Esophagus squamous epithelium (tissue), 5 donors: ENCODE data around the gene TADA2B. TPM values are rescaled to one million over a fixed set of nuclear protein-coding genes. Genes with fewer than 3 reads are reported as not detected.

ENCODE experiments used
- DNase-seq: peaks from one replicate; lab custom pipeline; 2025; lab: John Stamatoyannopoulos, UW
- H3K27ac ChIP-seq, 4 donors: fragments of 200-600 bp; sonication (generic); one replicate each; pipeline ENCODE4 v1.5.1; 2016 to 2019; ENCODE audit warnings: mild to moderate bottlenecking in 1 of 4
- H3K27me3 ChIP-seq, 4 donors: fragments of 200-600 bp; sonication (generic); 1 replicate in 3 of 4; 2 replicates in 1 of 4; pipeline versions ENCODE4 v1.5.1 to v1.6.0; 2017 to 2021; ENCODE audit warnings: antibody characterized with exemption in 1 of 4
- H3K36me3 ChIP-seq, 3 donors: fragments of 200-600 bp; sonication (generic); one replicate each; pipeline ENCODE4 v1.5.1; 2016 to 2019
- H3K4me1 ChIP-seq, 3 donors: fragments of 200-600 bp; sonication (generic); one replicate each; pipeline ENCODE4 v1.5.1; 2017 to 2019
- H3K4me3 ChIP-seq, 4 donors: fragments of 200-600 bp; sonication (generic); 1 replicate in 3 of 4; 2 replicates in 1 of 4; pipeline ENCODE4 v1.5.1; 2016 to 2019; ENCODE audit warnings: mild to moderate bottlenecking in 2 of 4, moderate library complexity in 1 of 4
- H3K9me3 ChIP-seq, 3 donors: fragments of 200-600 bp; sonication (generic); one replicate each; pipeline ENCODE4 v1.5.1; 2016 to 2019
- POLR2A ChIP-seq, 4 donors: fragments of 450-650 bp; IDR thresholded peaks; one replicate each; pipeline ENCODE4 v1.6.1; 2017; ENCODE audit warnings: antibody characterized with exemption in 4 of 4, mild to moderate bottlenecking in 4 of 4, moderate library complexity in 3 of 4
- WGBS, 2 donors: methylation state at CpG; one replicate each; pipeline ENCODE4 v1.1.5; 2018; 5-methylcytosine and 5-hydroxymethylcytosine counted together
- intact Hi-C: fragments of 100-400 bp; cut with DNase I; formaldehyde crosslinking; loops from one replicate; pipeline ENCODE4 v1.15.0; 2022
- total RNA-seq, 4 donors: library from RNA; depleted of rRNA; stranded (reverse); fragments of >200 nt; gene quantifications; one replicate each; pipeline ENCODE4 v1.1.0, GENCODE V29; 2016
- TF ChIP-seq, protein P1 (sequence below), 6 experiments: fragments of 450-650 bp in 4 of 6; fragments of 200-600 bp in 2 of 6; sonication (generic) in 2 of 6; IDR thresholded peaks; one replicate each; pipeline ENCODE4 v1.5.1; 2016 to 2019; ENCODE audit warnings: antibody characterized with exemption in 6 of 6, mild to moderate bottlenecking in 4 of 6, moderate library complexity in 4 of 6
- donor health status: DM: yes; HTN: yes; CAD: no.

Gene TADA2B
- total RNA-seq, 4 donors from 2014 or later = 10.1 to 16.5 (median 13.0) TPM

DNA sequence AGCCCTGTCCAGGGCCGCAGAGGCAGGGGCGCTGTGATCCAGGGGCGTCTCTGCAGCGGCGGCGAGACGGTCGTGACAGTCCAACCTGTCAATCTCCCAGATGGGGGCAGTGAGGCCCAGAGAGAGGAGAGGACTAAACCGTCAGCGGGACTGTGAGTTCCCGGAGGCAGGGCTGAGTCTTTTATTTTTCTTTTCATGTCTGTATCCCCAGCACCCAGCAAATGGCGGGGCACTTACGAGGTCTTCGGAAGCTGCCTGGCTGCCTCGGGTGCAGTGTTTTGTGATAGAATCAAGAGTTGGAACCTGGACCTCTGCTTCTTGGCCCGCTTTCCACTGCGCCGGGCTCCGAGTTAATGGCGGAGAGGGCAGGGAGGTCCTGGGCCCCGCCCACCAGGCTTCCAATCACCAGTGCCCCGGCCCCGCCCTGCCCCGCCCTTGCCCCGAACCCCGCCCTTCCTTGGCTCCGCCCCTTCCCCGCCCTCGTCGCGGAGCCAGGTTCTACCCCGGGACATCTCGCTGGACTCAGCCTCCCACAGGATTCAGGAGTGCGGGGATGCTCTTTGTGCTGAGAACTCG lies 59.9 kb downstream of the TADA2B start:
- Histone ChIP-seq H3K27ac (peak overlapping the region; percentile 73 to 84 (median 82)), H3K4me3 (peak overlapping the region; percentile 48 to 71 (median 60)), H3K27me3 (no peaks in the 10 kb centered on the region), H3K36me3 (no peaks in the 10 kb centered on the region), H3K4me1 (peaks cover 10 to 30% (median 21%) of the 10 kb centered on the region in 3 donors), H3K9me3 (no peaks in the 10 kb centered on the region)
- WGBS, 2 donors = 0 to 2% methylated on average over 2 to 7 of the region's 35 CpGs
- TF ChIP-seq, protein P1, sequence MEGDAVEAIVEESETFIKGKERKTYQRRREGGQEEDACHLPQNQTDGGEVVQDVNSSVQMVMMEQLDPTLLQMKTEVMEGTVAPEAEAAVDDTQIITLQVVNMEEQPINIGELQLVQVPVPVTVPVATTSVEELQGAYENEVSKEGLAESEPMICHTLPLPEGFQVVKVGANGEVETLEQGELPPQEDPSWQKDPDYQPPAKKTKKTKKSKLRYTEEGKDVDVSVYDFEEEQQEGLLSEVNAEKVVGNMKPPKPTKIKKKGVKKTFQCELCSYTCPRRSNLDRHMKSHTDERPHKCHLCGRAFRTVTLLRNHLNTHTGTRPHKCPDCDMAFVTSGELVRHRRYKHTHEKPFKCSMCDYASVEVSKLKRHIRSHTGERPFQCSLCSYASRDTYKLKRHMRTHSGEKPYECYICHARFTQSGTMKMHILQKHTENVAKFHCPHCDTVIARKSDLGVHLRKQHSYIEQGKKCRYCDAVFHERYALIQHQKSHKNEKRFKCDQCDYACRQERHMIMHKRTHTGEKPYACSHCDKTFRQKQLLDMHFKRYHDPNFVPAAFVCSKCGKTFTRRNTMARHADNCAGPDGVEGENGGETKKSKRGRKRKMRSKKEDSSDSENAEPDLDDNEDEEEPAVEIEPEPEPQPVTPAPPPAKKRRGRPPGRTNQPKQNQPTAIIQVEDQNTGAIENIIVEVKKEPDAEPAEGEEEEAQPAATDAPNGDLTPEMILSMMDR (IDR thresholded peaks at IDR 0.05) = no peak
- peak in 2 of 4 donors; percentile 35 to 70 for TF ChIP-seq POLR2A (IDR thresholded peaks at IDR 0.05)
- DNase-seq = peak; percentile 47
- intact Hi-C loops = no loop called here

- peak overlapping the region; percentile 48 to 71 (median 60) for H3K4me3 ChIP-seq
- H3K36me3 ChIP-seq = no peaks in the 10 kb centered on the region
- TF ChIP-seq, protein P1 (IDR thresholded peaks at IDR 0.05) = no peak
- TF ChIP-seq POLR2A (IDR thresholded peaks at IDR 0.05) = no peak
- WGBS, 2 donors = 8 to 27% methylated on average over 5 to 8 of the region's 21 CpGs
- peak overlapping the region; percentile 73 to 84 (median 82) for H3K27ac ChIP-seq
- no peaks in the 10 kb centered on the region for H3K27me3 ChIP-seq
- no peak for DNase-seq
- H3K9me3 ChIP-seq = no peaks in the 10 kb centered on the region
- intact Hi-C loops = no loop called here
- H3K4me1 ChIP-seq = peaks cover 10 to 30% (median 21%) of the 10 kb centered on the region in 3 donors
Measured at GRCh38 chr4:7103607-7104365, 60.6 kb downstream of the TADA2B start.

DNA sequence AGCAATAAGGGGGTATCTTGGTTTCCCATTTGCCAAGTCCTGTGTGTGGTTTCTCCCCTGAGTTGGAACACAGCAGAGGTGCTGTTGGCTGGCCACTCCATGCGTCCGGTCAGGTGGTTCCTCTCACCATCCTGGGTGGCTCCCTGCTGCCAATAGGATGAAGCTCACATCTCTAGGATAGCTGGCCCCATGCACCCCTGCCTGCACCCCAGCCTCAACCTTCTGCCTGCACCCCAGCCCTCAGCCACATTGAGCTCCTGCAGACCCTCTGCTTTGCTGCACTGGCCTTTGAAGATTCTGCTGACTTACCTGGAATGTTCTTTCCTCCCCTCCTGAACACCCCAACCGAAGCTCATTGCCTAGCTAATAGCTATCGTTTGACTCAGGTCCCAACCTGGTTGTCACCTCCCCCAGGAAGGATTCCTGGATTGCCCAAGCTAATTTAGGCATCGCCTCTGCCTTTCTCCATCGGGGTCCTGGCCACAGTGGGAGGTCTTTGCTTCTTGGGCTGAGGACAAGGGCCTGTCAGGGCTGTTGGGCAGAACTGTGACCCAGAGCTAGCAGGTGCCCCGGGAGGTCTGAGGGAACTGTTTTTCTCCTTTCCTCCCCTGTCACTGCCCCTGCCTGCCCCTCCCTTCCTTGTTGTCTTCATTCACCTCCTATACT lies 61.3 kb downstream of the TADA2B start:
- TF ChIP-seq, protein P1 (IDR thresholded peaks at IDR 0.05) = no peak
- TF ChIP-seq POLR2A (IDR thresholded peaks at IDR 0.05) = no peak
- no peaks in the 10 kb centered on the region for H3K9me3 ChIP-seq
- intact Hi-C loops = no loop called here
- DNase-seq = no peak
- H3K27me3 ChIP-seq = no peaks in the 10 kb centered on the region
- WGBS, 2 donors = 69 to 73% methylated on average over 4 to 7 of the region's 7 CpGs
- H3K4me3 ChIP-seq = no peak overlapping the region
- H3K4me1 ChIP-seq = peaks cover 10 to 30% (median 21%) of the 10 kb centered on the region in 3 donors
- H3K36me3 ChIP-seq = no peaks in the 10 kb centered on the region
- peak overlapping the region in 3 of 4 donors; percentile 79 to 84 (median 84) for H3K27ac ChIP-seq

DNA sequence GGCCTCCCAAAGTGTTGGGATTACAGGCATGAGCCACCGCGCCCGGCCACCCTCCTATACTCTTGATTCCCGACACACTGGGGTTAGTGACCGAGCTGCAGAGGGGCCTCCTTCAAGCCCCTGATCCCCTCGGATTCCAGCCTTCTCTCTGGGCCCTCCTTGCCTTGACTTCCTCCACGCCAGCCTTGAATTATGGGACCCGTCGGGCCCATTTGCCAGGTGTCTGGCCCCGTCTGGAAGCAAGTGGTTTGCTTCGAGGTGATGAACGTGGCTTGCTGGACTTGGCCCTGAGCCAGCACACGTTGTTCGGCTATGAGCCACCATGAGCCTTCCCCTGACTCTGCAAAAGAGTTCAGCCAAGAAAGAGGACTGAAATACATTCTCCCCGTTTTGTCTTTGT lies 62.1 kb downstream of the TADA2B start:
- Histone ChIP-seq H3K36me3 (no peaks in the 10 kb centered on the region), H3K27ac (no peak overlapping the region), H3K27me3 (no peaks in the 10 kb centered on the region), H3K9me3 (no peaks in the 10 kb centered on the region), H3K4me1 (peaks cover 10 to 30% (median 21%) of the 10 kb centered on the region in 3 donors), H3K4me3 (no peak overlapping the region)
- no peak for DNase-seq
- 59 to 61% methylated on average over 8 to 15 of the region's 15 CpGs for WGBS, 2 donors
- intact Hi-C loops = no loop called here
- TF ChIP-seq, protein P1 (IDR thresholded peaks at IDR 0.05) = no peak
- TF ChIP-seq POLR2A (IDR thresholded peaks at IDR 0.05) = no peak
